ENCODE results near the gene INO80C.

INO80C gene

GRCh38 chr18:35424356-35424755, 73.4 kb downstream of the INO80C start:
- DNase-seq: no peak

- DNase-seq: no peak
Measured at GRCh38 chr18:35422237-35422636, 75.5 kb downstream of the INO80C start.

GRCh38 chr18:35418610-35419009, 79.2 kb downstream of the INO80C start:
- no peak for DNase-seq

All from fibroblast of skin of back (primary cell).